ENCODE measurements around the gene CADM1. TPM values are rescaled to one million over a fixed set of nuclear protein-coding genes. Genes with fewer than 3 reads are reported as not detected.

Gene CADM1
- total RNA-seq, 1 donor: 0.45 TPM

DNA sequence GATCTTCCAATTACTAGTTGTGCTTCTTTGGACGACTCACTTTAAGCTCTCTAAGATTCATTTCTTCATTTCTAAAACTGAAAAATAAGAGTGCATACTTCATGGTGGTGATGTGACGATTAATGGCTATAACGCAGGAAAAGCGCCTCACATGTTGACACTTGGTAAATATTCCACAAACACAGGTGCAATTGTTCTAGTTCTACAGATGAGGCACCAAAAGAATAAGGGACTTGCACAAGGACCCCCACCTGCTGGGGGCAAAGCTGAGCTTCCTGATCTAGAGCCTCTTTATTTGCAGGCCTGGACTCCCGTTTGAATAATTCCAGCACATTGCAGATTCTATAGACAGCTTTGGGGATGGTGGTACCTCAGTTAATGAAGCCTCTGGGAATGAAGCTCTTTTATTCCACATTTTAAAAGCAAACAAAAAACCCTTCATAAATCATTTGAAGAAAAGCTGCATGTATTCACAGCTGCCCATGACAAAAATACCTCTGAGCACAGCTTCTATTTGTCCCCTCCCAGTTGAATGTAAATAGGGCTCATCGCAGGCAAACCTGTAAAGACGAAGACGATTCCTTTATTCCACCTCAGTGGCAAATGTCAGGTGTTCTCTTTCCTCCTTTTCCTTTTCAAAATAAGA is 14.9 kb upstream of the CADM1 start:
- TF ChIP-seq, protein P1, sequence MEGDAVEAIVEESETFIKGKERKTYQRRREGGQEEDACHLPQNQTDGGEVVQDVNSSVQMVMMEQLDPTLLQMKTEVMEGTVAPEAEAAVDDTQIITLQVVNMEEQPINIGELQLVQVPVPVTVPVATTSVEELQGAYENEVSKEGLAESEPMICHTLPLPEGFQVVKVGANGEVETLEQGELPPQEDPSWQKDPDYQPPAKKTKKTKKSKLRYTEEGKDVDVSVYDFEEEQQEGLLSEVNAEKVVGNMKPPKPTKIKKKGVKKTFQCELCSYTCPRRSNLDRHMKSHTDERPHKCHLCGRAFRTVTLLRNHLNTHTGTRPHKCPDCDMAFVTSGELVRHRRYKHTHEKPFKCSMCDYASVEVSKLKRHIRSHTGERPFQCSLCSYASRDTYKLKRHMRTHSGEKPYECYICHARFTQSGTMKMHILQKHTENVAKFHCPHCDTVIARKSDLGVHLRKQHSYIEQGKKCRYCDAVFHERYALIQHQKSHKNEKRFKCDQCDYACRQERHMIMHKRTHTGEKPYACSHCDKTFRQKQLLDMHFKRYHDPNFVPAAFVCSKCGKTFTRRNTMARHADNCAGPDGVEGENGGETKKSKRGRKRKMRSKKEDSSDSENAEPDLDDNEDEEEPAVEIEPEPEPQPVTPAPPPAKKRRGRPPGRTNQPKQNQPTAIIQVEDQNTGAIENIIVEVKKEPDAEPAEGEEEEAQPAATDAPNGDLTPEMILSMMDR (IDR thresholded peaks at IDR 0.05; ENCODE audit: insufficient read depth, low read length): no peak
- no peak for DNase-seq (ENCODE audit: low read depth)
- no peak overlapping the region for H3K4me3 ChIP-seq (ENCODE audit: low read depth, low read length)

DNA sequence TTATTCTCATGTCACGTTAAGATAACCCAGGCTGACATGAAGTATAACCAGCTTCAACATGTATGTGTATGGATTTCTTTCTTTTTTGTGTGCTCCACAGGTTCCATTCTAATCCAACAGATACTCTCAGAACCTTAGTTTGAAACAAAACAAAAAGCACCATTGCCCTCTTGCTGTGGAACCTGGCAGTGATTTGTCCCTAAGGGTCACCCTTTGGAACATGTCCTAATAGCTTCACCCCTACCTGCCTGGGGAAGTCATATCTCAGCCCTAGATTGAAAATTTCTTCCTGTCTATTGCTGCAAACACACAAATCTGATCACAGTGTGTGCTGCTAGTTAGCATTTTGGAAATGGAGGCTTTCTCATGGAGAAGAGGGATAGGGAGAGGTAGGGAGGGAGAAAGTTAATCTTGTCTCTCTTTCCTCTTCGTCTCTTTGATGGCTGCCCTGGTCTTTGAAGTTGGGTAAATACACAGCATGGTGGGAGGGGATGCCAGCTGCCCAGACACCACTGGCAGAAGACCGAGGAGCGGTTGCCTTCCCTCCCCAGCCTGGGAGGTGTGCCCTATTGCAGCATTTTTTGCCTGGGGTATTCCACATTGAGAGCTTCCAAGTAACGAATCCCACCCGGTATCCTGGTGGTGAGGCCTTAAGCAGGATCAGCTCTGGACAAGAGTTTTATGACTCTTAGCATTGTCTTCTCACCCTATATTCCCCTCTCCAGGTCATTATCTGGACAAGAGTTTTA is 11.6 kb upstream of the CADM1 start:
- DNase-seq (ENCODE audit: low read depth): no peak
- no peak overlapping the region for H3K4me3 ChIP-seq (ENCODE audit: low read depth, low read length)
- TF ChIP-seq, protein P1 (IDR thresholded peaks at IDR 0.05; ENCODE audit: insufficient read depth, low read length): no peak

DNA sequence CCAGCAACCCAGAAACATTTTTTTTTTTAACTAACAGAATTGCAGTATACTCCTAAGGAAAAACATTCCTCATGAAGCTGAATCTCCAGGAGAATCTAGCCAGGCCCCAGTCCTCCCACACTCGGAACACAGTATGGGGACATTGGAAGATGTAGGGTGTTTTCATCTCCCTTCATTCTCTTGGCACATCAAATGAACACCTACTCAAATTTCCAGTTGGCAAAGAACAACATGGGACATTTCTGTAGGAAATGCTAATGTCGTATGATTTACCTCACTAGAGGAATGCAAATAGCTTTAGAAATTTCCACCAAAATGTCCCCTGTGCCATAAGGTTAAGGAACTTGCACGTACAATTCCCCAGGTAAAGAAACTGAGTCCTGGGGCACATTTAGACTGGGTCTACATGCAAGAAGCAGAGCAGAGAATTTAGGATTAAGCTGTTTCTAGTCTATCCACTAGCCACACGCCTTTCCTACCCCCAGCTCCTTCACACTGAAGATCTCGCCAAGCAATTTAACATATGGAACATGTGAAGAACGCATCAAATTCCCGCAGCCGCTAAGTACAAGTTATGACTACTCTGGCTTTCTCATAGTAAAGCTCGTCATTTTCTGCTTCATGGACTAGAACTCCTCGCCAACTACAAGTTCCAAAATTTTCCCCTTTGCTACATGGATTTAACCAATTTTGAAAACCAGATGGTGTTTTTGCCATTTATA is 2.9 kb upstream of the CADM1 start:
- H3K4me3 ChIP-seq (ENCODE audit: low read depth, low read length): no peak overlapping the region
- TF ChIP-seq, protein P1 (IDR thresholded peaks at IDR 0.05; ENCODE audit: insufficient read depth, low read length): no peak
- no peak for DNase-seq (ENCODE audit: low read depth)

DNA sequence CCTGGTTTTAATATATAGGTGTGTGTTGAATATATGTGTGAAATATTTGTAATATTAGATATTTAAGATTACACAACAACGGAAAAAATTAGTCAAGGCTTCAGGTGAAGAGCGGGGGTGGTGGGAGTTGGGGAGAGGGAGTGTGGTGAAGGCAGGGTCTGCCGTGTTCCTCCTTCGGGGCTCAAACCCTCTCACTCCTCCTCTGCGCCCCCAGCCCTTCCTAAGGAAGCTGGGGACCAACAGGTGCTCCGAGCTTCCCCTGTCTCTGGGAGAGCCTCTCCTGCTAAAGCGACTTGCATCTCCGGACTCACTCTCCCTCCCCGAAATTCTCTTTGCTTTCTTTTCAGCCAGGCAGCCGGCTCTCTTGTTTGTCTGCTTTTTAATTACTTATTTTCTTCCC is 960 bp upstream of the CADM1 start:
- TF ChIP-seq, protein P1 (IDR thresholded peaks at IDR 0.05; ENCODE audit: insufficient read depth, low read length): no peak
- H3K4me3 ChIP-seq (ENCODE audit: low read depth, low read length): no peak overlapping the region
- no peak for DNase-seq (ENCODE audit: low read depth)

DNA sequence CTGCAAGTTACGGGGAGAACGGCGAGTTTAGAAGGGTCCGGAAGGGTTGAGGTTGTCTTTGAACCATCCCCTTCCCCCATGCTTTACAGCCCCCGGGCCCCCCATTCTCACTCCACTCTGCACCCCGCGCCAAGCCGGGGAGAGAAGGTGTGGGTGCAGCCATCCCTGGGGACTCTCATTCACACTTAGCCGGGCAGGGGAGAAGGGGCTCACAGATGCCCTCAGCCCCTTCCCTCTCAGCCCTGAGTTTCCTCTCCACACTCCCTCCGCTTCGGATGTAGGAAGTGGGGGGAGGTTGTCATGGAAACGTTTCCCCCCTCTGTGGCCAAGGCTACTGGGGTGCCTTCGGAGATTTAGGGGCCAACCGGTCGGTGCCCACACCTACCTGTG is 334 bp downstream of the CADM1 start:
- peak overlapping the region; percentile 50 for H3K4me3 ChIP-seq (ENCODE audit: low read depth, low read length)
- DNase-seq (ENCODE audit: low read depth): no peak
- TF ChIP-seq, protein P1 (IDR thresholded peaks at IDR 0.05; ENCODE audit: insufficient read depth, low read length): no peak

DNA sequence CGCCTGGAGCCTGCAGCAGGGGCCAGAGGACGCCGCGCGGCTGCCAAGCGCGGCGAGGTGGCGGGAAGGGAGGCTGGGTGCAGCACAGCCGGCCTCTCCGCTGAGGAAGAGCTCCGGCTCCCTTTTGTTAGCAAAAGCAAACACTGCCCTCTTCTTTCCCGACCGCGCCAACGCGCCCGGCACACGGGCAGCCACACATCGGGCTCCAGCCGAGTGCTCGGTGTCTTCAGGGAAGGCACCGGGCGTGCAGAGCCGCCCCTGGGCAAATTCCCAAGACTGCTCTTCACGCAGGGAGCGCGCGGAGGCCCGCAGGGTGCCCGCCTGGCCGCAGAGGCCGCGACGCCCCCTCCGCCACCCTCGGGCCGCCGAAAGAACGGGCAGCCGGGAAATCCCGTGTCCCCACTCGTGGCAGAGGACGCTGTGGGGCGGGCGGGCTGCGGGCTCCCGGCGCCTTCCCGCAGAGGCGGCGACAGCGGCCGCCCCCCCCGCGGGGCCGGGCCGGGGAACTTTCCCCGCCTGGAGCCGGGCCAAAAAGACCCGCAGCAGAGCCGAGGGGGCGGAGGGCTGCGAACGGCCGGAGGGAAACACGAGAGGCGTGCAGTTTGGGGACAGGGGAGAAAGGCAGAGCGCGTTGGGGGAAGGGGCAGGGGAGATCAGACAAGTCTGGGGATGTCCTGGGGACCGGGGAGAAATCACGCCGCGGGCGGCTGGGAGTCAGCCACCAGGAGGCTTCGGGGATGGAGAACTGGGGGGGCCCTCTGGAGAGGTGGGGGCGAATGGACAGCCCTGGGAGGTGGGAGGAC is 931 bp downstream of the CADM1 start:
- no peak for DNase-seq (ENCODE audit: low read depth)
- H3K4me3 ChIP-seq (ENCODE audit: low read depth, low read length): no peak overlapping the region
- TF ChIP-seq, protein P1 (IDR thresholded peaks at IDR 0.05; ENCODE audit: insufficient read depth, low read length): no peak

Measured in fibroblast of the aortic adventitia (primary cell).